ENCODE results near the gene RASA3.

GRCh38 chr13:113960276-113960948, 172.0 kb downstream of the RASA3 start:
- TF ChIP-seq CTCF (IDR thresholded peaks at IDR 0.05) = no peak
- no peak for TF ChIP-seq POLR2A (IDR thresholded peaks at IDR 0.05)
